Adipose tissue (tissue), 3 donors: ENCODE results near the gene CLSTN2. TPM values are rescaled to one million over a fixed set of nuclear protein-coding genes. Genes with fewer than 3 reads are reported as not detected.

Experiments
- H3K27ac ChIP-seq: one replicate; pipeline ENCODE4 v1.5.1; 2013; ENCODE audit warnings: low read depth, low read length
- WGBS, 3 donors: extraction: QIAGEN DNeasy Blood & Tissue Kit; methylation state at CpG; one replicate each; pipeline ENCODE4 v1.1.7; 2013; 5-methylcytosine and 5-hydroxymethylcytosine counted together
- polyA plus RNA-seq, 3 donors: library from polyadenylated mRNA; stranded (reverse); fragments of 200-250 nt; gene quantifications; one replicate each; pipeline ENCODE4 v1.2.3, GENCODE V29; 2013
- donor health status: healthy with polysubstance abuse.
- donor health status: Bipolar disorder and iron deficiency.
- donor health status: healthy.

Gene CLSTN2
- polyA plus RNA-seq, 3 donors, result 1.3 to 11.8 (median 5.6) TPM

- 84 to 94% (median 84%) methylated on average over 1 of the region's 1 CpG for WGBS, 3 donors
- no peak overlapping the region for H3K27ac ChIP-seq
Measured at GRCh38 chr3:140572334-140572733, 637.3 kb downstream of the CLSTN2 start.

GRCh38 chr3:140573011-140573410, 638.0 kb downstream of the CLSTN2 start:
- H3K27ac ChIP-seq, result no peak overlapping the region
- WGBS, 3 donors, result 49 to 72% (median 66%) methylated on average over 3 of the region's 3 CpGs

- WGBS, 3 donors, result 60 to 69% (median 64%) methylated on average over 5 of the region's 5 CpGs
- no peak overlapping the region for H3K27ac ChIP-seq
Measured at GRCh38 chr3:140574375-140574774, 639.4 kb downstream of the CLSTN2 start.

- 63 to 80% (median 65%) methylated on average over 5 of the region's 5 CpGs for WGBS, 3 donors
- H3K27ac ChIP-seq, result no peak overlapping the region
Measured at GRCh38 chr3:140576449-140576848, 641.5 kb downstream of the CLSTN2 start.

GRCh38 chr3:140577911-140578310, 642.9 kb downstream of the CLSTN2 start:
- WGBS, 3 donors, result 74 to 87% (median 74%) methylated on average over 4 of the region's 4 CpGs
- H3K27ac ChIP-seq, result no peak overlapping the region

- no peak overlapping the region for H3K27ac ChIP-seq
Measured at GRCh38 chr3:140579260-140579659, 644.3 kb downstream of the CLSTN2 start.

- 38 to 53% (median 50%) methylated on average over 1 of the region's 1 CpG for WGBS, 3 donors
- H3K27ac ChIP-seq, result no peak overlapping the region
Measured at GRCh38 chr3:140580746-140581145, 645.8 kb downstream of the CLSTN2 start.

- H3K27ac ChIP-seq, result no peak overlapping the region
- 29 to 41% (median 36%) methylated on average over 1 of the region's 1 CpG for WGBS, 3 donors
Measured at GRCh38 chr3:140584549-140584948, 649.6 kb downstream of the CLSTN2 start.

GRCh38 chr3:140585828-140586227, 650.8 kb downstream of the CLSTN2 start:
- H3K27ac ChIP-seq, result no peak overlapping the region
- WGBS, 3 donors, result 71 to 80% (median 79%) methylated on average over 4 of the region's 4 CpGs

- 56 to 76% (median 70%) methylated on average over 4 of the region's 4 CpGs for WGBS, 3 donors
- no peak overlapping the region for H3K27ac ChIP-seq
Measured at GRCh38 chr3:140586311-140586710, 651.3 kb downstream of the CLSTN2 start.

- 53 to 66% (median 61%) methylated on average over 3 of the region's 3 CpGs for WGBS, 3 donors
- no peak overlapping the region for H3K27ac ChIP-seq
Measured at GRCh38 chr3:140588558-140588957, 653.6 kb downstream of the CLSTN2 start.

- no peak overlapping the region for H3K27ac ChIP-seq
- 75 to 78% (median 76%) methylated on average over 3 of the region's 3 CpGs for WGBS, 3 donors
Measured at GRCh38 chr3:140593766-140594165, 658.8 kb downstream of the CLSTN2 start.

GRCh38 chr3:140595295-140595694, 660.3 kb downstream of the CLSTN2 start:
- 64 to 67% (median 65%) methylated on average over 2 of the region's 2 CpGs for WGBS, 3 donors
- H3K27ac ChIP-seq, result no peak overlapping the region

GRCh38 chr3:140597364-140597763, 662.4 kb downstream of the CLSTN2 start:
- no peak overlapping the region for H3K27ac ChIP-seq
- 80 to 88% (median 84%) methylated on average over 3 of the region's 3 CpGs for WGBS, 3 donors

GRCh38 chr3:140597792-140598191, 662.8 kb downstream of the CLSTN2 start:
- 60 to 78% (median 62%) methylated on average over 2 of the region's 2 CpGs for WGBS, 3 donors
- H3K27ac ChIP-seq, result no peak overlapping the region

GRCh38 chr3:140599009-140599408, 664.0 kb downstream of the CLSTN2 start:
- H3K27ac ChIP-seq, result no peak overlapping the region

GRCh38 chr3:140599496-140599895, 664.5 kb downstream of the CLSTN2 start:
- 70 to 77% (median 76%) methylated on average over 1 of the region's 1 CpG for WGBS, 3 donors

GRCh38 chr3:140601881-140602280, 666.9 kb downstream of the CLSTN2 start:
- H3K27ac ChIP-seq, result no peak overlapping the region
- WGBS, 3 donors, result 87 to 92% (median 87%) methylated on average over 3 of the region's 3 CpGs

More at GRCh38 chr3:140599496-140599895, 664.5 kb downstream of the CLSTN2 start:
- H3K27ac ChIP-seq, result no peak overlapping the region

GRCh38 chr3:140602781-140603180, 667.8 kb downstream of the CLSTN2 start:
- H3K27ac ChIP-seq, result no peak overlapping the region
- 60 to 77% (median 74%) methylated on average over 2 of the region's 2 CpGs for WGBS, 3 donors

- no peak overlapping the region for H3K27ac ChIP-seq
- WGBS, 3 donors, result 63 to 82% (median 77%) methylated on average over 3 of the region's 3 CpGs
Measured at GRCh38 chr3:140603766-140604165, 668.8 kb downstream of the CLSTN2 start.

GRCh38 chr3:140610544-140610943, 675.6 kb downstream of the CLSTN2 start:
- 69 to 76% (median 75%) methylated on average over 3 of the region's 3 CpGs for WGBS, 3 donors

More at GRCh38 chr3:140610544-140610943, 675.6 kb downstream of the CLSTN2 start:
- no peak overlapping the region for H3K27ac ChIP-seq
